ENCODE data around the gene BAMBI. TPM values are rescaled to one million over a fixed set of nuclear protein-coding genes. Genes with fewer than 3 reads are reported as not detected.

Gene BAMBI
- total and polyA plus RNA-seq, 2 of the 8 experiments (the other 6 are each of a cell fraction or from before 2014, with no cell fraction given): 5.6 to 26.4 TPM

DNA sequence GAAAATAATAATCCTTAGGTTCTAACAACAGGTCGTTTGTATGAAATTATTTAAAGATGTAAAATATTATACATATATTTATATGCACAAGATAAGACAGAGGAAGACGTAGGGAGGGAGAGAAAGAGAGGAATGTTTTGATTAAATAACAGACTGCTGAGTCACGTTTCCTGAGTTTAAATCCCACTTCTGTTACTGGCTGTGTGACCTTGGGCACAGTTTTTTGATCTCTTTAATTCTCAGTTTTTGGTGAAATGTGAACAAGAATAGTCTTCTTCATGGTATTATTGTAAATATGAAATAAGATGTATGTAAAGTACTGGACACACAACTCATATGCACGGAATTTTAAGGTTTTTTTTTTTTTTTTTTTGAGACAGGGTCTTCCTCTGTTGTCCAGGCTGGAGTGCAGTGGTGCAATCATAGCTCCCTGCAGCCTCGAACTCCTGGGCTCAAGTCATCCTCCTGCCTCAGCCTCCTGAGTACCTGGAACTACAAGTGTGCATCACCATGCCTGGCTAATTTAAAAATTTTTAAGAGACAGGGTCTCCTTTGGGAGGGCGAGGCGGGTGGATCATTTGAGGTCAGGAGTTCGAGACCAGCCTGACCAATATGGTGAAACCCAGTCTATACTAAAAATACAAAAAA, 42.6 kb downstream of the BAMBI start:
- Histone ChIP-seq H3K56ac (replicated peaks; ENCODE audit: insufficient read length, low read depth, low read length) (no peak overlapping the region), H2BK5ac (ENCODE audit: low read depth, low read length) (no peak overlapping the region), H2BK120ac (replicated peaks; ENCODE audit: low read depth, low read length) (no peak overlapping the region), H3K4me1 (replicated peaks in 1 of 4; ENCODE audit: control insufficient read depth in 3 of 4, insufficient read depth in 4 of 4, low read length in 3 of 4) (peaks cover 0 to 7% (median 4%) of the 10 kb centered on the region in 4 experiments; a peak in 5 of 7 replicates), H3K18ac (ENCODE audit: extremely low read depth, low read length) (no peak overlapping the region), H3K9ac (replicated peaks in 1 of 4; ENCODE audit: extremely low read depth in 1 of 4, low read depth in 3 of 4, low read length in 3 of 4) (no peak overlapping the region), H4K8ac (ENCODE audit: extremely low read depth, insufficient read depth, low read length) (no peak overlapping the region), H3K79me2 (ENCODE audit: control insufficient read depth in 1 of 2, insufficient read depth in 2 of 2, low read length in 2 of 2) (no peaks in the 10 kb centered on the region), H3K23ac (ENCODE audit: insufficient read length) (no peak overlapping the region), H2BK20ac (ENCODE audit: low read length) (no peak overlapping the region), H4K20me1 (replicated peaks in 1 of 2; ENCODE audit: control insufficient read depth in 1 of 2, insufficient read depth in 2 of 2, low read length in 2 of 2) (no peaks in the 10 kb centered on the region), H3K79me1 (ENCODE audit: low read depth, low read length) (no peaks in the 10 kb centered on the region), H3K36me3 (ENCODE audit: control insufficient read depth in 2 of 4, insufficient read depth in 4 of 4, low read length in 3 of 4) (no peaks in the 10 kb centered on the region), H4K5ac (ENCODE audit: insufficient read length, low read depth, low read length) (no peak overlapping the region), H3K9me3 (ENCODE audit: insufficient read depth in 2 of 2, low read depth in 1 of 2, low read length in 1 of 2) (no peaks in the 10 kb centered on the region), H2AK5ac (ENCODE audit: low read depth, low read length) (no peak overlapping the region), H3K4ac (replicated peaks; ENCODE audit: insufficient read length, low read depth, low read length) (no peak overlapping the region), H3K27ac (ENCODE audit: low read depth, low read length) (no peak overlapping the region), H2AFZ (ENCODE audit: low read length) (no peak overlapping the region), H3K14ac (ENCODE audit: insufficient read length) (no peak overlapping the region), H3K4me3 (ENCODE audit: extremely low read depth in 1 of 4, insufficient read depth in 2 of 4, low read depth in 3 of 4, low read length in 4 of 4) (no peak overlapping the region), H2BK12ac (ENCODE audit: low read depth, low read length) (no peak overlapping the region), H4K91ac (replicated peaks; ENCODE audit: insufficient read length, low read length) (no peak overlapping the region), H3K23me2 (ENCODE audit: low read depth, low read length) (peaks cover 6% of the 10 kb centered on the region; the same call in 1 of the 2 replicates), H3K4me2 (ENCODE audit: insufficient read depth in 1 of 2, low read depth in 2 of 2, low read length in 2 of 2) (no peak overlapping the region), H2BK15ac (ENCODE audit: low read length) (no peak overlapping the region), H3K27me3 (replicated peaks in 1 of 4; ENCODE audit: control insufficient read depth in 3 of 4, extremely low read depth in 1 of 4, insufficient read depth in 3 of 4, low read length in 3 of 4) (peaks cover 0 to 8% (median 6%) of the 10 kb centered on the region in 4 experiments; a peak in 3 of 7 replicates)
- WGBS, 2 experiments (ENCODE audit: extremely low coverage in 1 of 2, insufficient coverage in 1 of 2, insufficient read length in 1 of 2, insufficient replicate concordance in 2 of 2, low coverage in 1 of 2, low lambda C conversion rate in 2 of 2, missing lambda C conversion rate in 1 of 2): 84% methylated on average over 8 of the region's 8 CpGs; no CpG with 5 or more reads in 1 of the 2 experiments
- CTCF ChIA-PET (ENCODE audit: partially characterized antibody): interaction anchor here (1.4 to 1.6 kb wide), 2 partner anchors 17 to 87 kb away, joined by 3 to 4 read pairs; no protein-coding TSS in a partner anchor
- no peak for DNase-seq (ENCODE audit: low read depth in 1 of 2, low spot score in 2 of 2)
- FAIRE-seq: no peak
- POLR2A ChIA-PET (ENCODE audit: partially characterized antibody): no interaction called here
- TF ChIP-seq JUND (IDR thresholded peaks at IDR 0.05; ENCODE audit: low read length) (no peak), SAP30 (IDR thresholded peaks at IDR 0.05; ENCODE audit: insufficient read depth, insufficient replicate concordance, low read length) (no peak), RAD21 (IDR thresholded peaks at IDR 0.05 in 1 of 2, conservative IDR thresholded peaks at IDR 0.05 in 1 of 2; ENCODE audit: low read depth in 2 of 2, low read length in 2 of 2) (no peak), HDAC2 (IDR thresholded peaks at IDR 0.05; ENCODE audit: borderline replicate concordance in 1 of 2, low read depth in 2 of 2, low read length in 2 of 2) (no peak), FOSL1 (IDR thresholded peaks at IDR 0.05; ENCODE audit: insufficient read depth, low read depth, low read length) (no peak), HDAC6 (IDR thresholded peaks at IDR 0.05; ENCODE audit: low read depth, low read length) (no peak), CTBP2 (IDR thresholded peaks at IDR 0.05; ENCODE audit: borderline replicate concordance, insufficient read depth, insufficient read length, low read length) (no peak), GTF2F1 (IDR thresholded peaks at IDR 0.05; ENCODE audit: borderline replicate concordance, low read depth, low read length) (no peak), CBX8 (IDR thresholded peaks at IDR 0.05; ENCODE audit: borderline replicate concordance, low read depth, low read length) (no peak)
- TF ChIP-seq, protein P1, sequence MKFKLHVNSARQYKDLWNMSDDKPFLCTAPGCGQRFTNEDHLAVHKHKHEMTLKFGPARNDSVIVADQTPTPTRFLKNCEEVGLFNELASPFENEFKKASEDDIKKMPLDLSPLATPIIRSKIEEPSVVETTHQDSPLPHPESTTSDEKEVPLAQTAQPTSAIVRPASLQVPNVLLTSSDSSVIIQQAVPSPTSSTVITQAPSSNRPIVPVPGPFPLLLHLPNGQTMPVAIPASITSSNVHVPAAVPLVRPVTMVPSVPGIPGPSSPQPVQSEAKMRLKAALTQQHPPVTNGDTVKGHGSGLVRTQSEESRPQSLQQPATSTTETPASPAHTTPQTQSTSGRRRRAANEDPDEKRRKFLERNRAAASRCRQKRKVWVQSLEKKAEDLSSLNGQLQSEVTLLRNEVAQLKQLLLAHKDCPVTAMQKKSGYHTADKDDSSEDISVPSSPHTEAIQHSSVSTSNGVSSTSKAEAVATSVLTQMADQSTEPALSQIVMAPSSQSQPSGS (IDR thresholded peaks at IDR 0.05; ENCODE audit: low read length): no peak

Data from H1 (cell line).